Measurements from ENCODE around the gene RIN3.

- TF ChIP-seq CTCF (IDR thresholded peaks at IDR 0.05): no peak
- TF ChIP-seq REST (IDR thresholded peaks at IDR 0.05; ENCODE audit: insufficient read depth in 1 of 2, low read depth in 2 of 2, low read length in 1 of 2): no peak
- TF ChIP-seq POLR2AphosphoS5 (IDR thresholded peaks at IDR 0.05; ENCODE audit: low read depth, low read length): no peak
- no peak for TF ChIP-seq SIN3A (IDR thresholded peaks at IDR 0.05; ENCODE audit: borderline replicate concordance, insufficient read depth, low read depth, low read length)
- TF ChIP-seq TCF7L2 (IDR thresholded peaks at IDR 0.05; ENCODE audit: low read depth, low read length): no peak
Observed at GRCh38 chr14:92649934-92650545, 136.5 kb downstream of the RIN3 start.

All from Panc1 (cell line).